GM18868 (cell line): Measurements from ENCODE around the gene ARL15.

Source experiments
- ATAC-seq: cut with Tn5 transposase; IDR thresholded peaks from one replicate; pipeline ENCODE4 v1.9.1; 2021; ENCODE audit warnings: mild to moderate bottlenecking, moderate library complexity; ENCODE audit not compliant: unreplicated experiment

The ARL15 gene

GRCh38 chr5:54315736-54316528 lies 5.6 kb upstream of the ARL15 start:
- ATAC-seq = no peak

GRCh38 chr5:54313311-54314270 lies 3.2 kb upstream of the ARL15 start:
- no peak for ATAC-seq

- ATAC-seq = no peak
These were observed 2.1 kb upstream of the ARL15 start for GRCh38 chr5:54312499-54312898.

GRCh38 chr5:54311176-54311677 lies 854 bp upstream of the ARL15 start:
- no peak for ATAC-seq

- ATAC-seq = peak; percentile 17
These were observed 511 bp downstream of the ARL15 start for GRCh38 chr5:54309691-54310432.

- no peak for ATAC-seq
These were observed 1.1 kb downstream of the ARL15 start for GRCh38 chr5:54309276-54309675.

GRCh38 chr5:54307583-54307982 lies 2.8 kb downstream of the ARL15 start:
- ATAC-seq = no peak

- no peak for ATAC-seq
These were observed 3.5 kb downstream of the ARL15 start for GRCh38 chr5:54306893-54307292.

GRCh38 chr5:54305737-54306136 lies 4.6 kb downstream of the ARL15 start:
- no peak for ATAC-seq

- no peak for ATAC-seq
These were observed 6.3 kb downstream of the ARL15 start for GRCh38 chr5:54304040-54304439.

GRCh38 chr5:54302267-54302687 lies 8.1 kb downstream of the ARL15 start:
- ATAC-seq = no peak

- no peak for ATAC-seq
These were observed 8.5 kb downstream of the ARL15 start for GRCh38 chr5:54301849-54302248.

- ATAC-seq = no peak
These were observed 9.2 kb downstream of the ARL15 start for GRCh38 chr5:54301220-54301619.

GRCh38 chr5:54298947-54299346 lies 11.4 kb downstream of the ARL15 start:
- no peak for ATAC-seq

- ATAC-seq = no peak
These were observed 14.0 kb downstream of the ARL15 start for GRCh38 chr5:54296386-54296785.

- ATAC-seq = no peak
These were observed 14.6 kb downstream of the ARL15 start for GRCh38 chr5:54295651-54296276.

- ATAC-seq = no peak
These were observed 16.2 kb downstream of the ARL15 start for GRCh38 chr5:54294097-54294667.

- ATAC-seq = no peak
These were observed 17.5 kb downstream of the ARL15 start for GRCh38 chr5:54292866-54293265.

GRCh38 chr5:54291498-54291897 lies 18.9 kb downstream of the ARL15 start:
- ATAC-seq = no peak

- ATAC-seq = no peak
These were observed 20.6 kb downstream of the ARL15 start for GRCh38 chr5:54289769-54290168.
